GM23338 (cell line): ENCODE results near the gene OCIAD2. TPM values are rescaled to one million over a fixed set of nuclear protein-coding genes. Genes with fewer than 3 reads are reported as not detected.

Experiments
- ATAC-seq: fragments of 200-7000 bp; cut with Tn5 transposase; 3 replicates; pipeline ENCODE4 v1.9.1; 2020
- DNase-seq: peaks from one replicate; pipeline ENCODE4 v3.0.0-alpha.2; 2015; ENCODE audit warnings: low spot score
- H2AFZ ChIP-seq: fragments of 200-600 bp; sonication (generic); 2 replicates; pipeline ENCODE4 v1.8.0; 2016; ENCODE audit warnings: antibody characterized with exemption, mild to moderate bottlenecking, moderate library complexity
- H3F3A ChIP-seq: fragments of 200-600 bp; sonication (generic); replicated peaks from 2 replicates; pipeline ENCODE4 v1.8.0; 2017; ENCODE audit warnings: antibody characterized with exemption, mixed run types, low read depth
- H3K27ac ChIP-seq: fragments of 200-600 bp; sonication (generic); 2 replicates; pipeline ENCODE4 v1.6.1; 2016; ENCODE audit warnings: low read depth
- H3K27me3 ChIP-seq: fragments of 200-600 bp; sonication (generic); 2 replicates; pipeline ENCODE4 v1.8.0; 2016; ENCODE audit warnings: mild to moderate bottlenecking, mixed run types, moderate library complexity; ENCODE audit not compliant: insufficient read depth
- H3K36me3 ChIP-seq: fragments of 200-600 bp; sonication (generic); 2 replicates; pipeline ENCODE4 v1.8.0; 2016; ENCODE audit warnings: mild to moderate bottlenecking; ENCODE audit not compliant: insufficient read depth
- H3K4me1 ChIP-seq: fragments of 200-600 bp; sonication (generic); 2 replicates; pipeline ENCODE4 v1.8.0; 2016; ENCODE audit warnings: mild to moderate bottlenecking, moderate library complexity; ENCODE audit not compliant: insufficient read depth
- H3K4me2 ChIP-seq: fragments of 200-600 bp; sonication (generic); 2 replicates; pipeline ENCODE4 v1.7.1; 2017; ENCODE audit warnings: mixed run types
- H3K4me3 ChIP-seq: fragments of 200-600 bp; sonication (generic); 2 replicates; pipeline ENCODE4 v1.6.1; 2016; ENCODE audit warnings: mixed run types
- H3K79me2 ChIP-seq: fragments of 200-600 bp; sonication (generic); replicated peaks from 2 replicates; pipeline ENCODE4 v1.8.0; 2017; ENCODE audit warnings: mild to moderate bottlenecking; ENCODE audit not compliant: insufficient read depth
- H3K9me2 ChIP-seq: fragments of 200-600 bp; sonication (generic); 2 replicates; pipeline ENCODE4 v1.8.0; 2017; ENCODE audit not compliant: insufficient read depth
- H4K20me1 ChIP-seq: fragments of 200-600 bp; sonication (generic); replicated peaks from 2 replicates; pipeline ENCODE4 v1.8.0; 2017; ENCODE audit warnings: mild to moderate bottlenecking; ENCODE audit not compliant: insufficient read depth
- H3K27ac Mint-ChIP-seq: 2 replicates; pipeline ENCODE4 v1.8.0; 2020; ENCODE audit warnings: inconsistent platforms, mild to moderate bottlenecking, moderate library complexity, mixed read lengths
- H3K27me3 Mint-ChIP-seq: 3 replicates; pipeline ENCODE4 v1.8.0; 2022; ENCODE audit warnings: low read depth, mild to moderate bottlenecking, moderate library complexity, mixed read lengths, inconsistent platforms; ENCODE audit not compliant: insufficient read depth, poor library complexity
- H3K36me3 Mint-ChIP-seq: 3 replicates; pipeline ENCODE4 v1.8.0; 2021; ENCODE audit warnings: low read depth, mild to moderate bottlenecking, inconsistent platforms, moderate library complexity, mixed read lengths
- H3K4me1 Mint-ChIP-seq: 3 replicates; pipeline ENCODE4 v1.8.0; 2020; ENCODE audit warnings: mild to moderate bottlenecking, inconsistent platforms, mixed read lengths
- H3K4me3 Mint-ChIP-seq: 3 replicates; pipeline ENCODE4 v1.8.0; 2021; ENCODE audit warnings: moderate library complexity, mild to moderate bottlenecking, inconsistent platforms, mixed read lengths
- H3K9me3 Mint-ChIP-seq: 3 replicates; pipeline ENCODE4 v1.8.0; 2020; ENCODE audit warnings: moderate library complexity, mild to moderate bottlenecking, inconsistent platforms, mixed read lengths
- CREB1 ChIP-seq: fragments of 250-450 bp; sonication (Bioruptor Pico); IDR thresholded peaks from 2 replicates; pipeline ENCODE4 v1.5.0; 2020; ENCODE audit warnings: low read depth, mild to moderate bottlenecking, moderate library complexity
- JUNB ChIP-seq: IDR thresholded peaks from one replicate; pipeline ENCODE4 v1.6.1; 2016; ENCODE audit warnings: antibody characterized with exemption; ENCODE audit not compliant: unreplicated experiment
- NANOG ChIP-seq: IDR thresholded peaks from 2 replicates; pipeline ENCODE4 v1.6.1; 2016; ENCODE audit warnings: antibody characterized with exemption, borderline replicate concordance
- ZNF331 ChIP-seq: fragments of 250-450 bp; sonication (Bioruptor Pico); IDR thresholded peaks from 2 replicates; pipeline ENCODE4 v1.5.0; 2020; ENCODE audit warnings: low read depth, mild to moderate bottlenecking, moderate library complexity
- polyA plus RNA-seq: library from polyadenylated mRNA; unstranded; fragments of >200 nt; fragmentation: Nextera tagmentation; extraction: Ambion mirVana; gene quantifications from 2 replicates; pipeline ENCODE4 v1.2.1, GENCODE V29; 2016
- total RNA-seq: library from RNA; depleted of rRNA; stranded (reverse); fragments of >200 nt; shearing (Covaris generic); gene quantifications from 2 replicates; pipeline ENCODE4 v1.2.3, GENCODE V29; 2014
- TF ChIP-seq, protein P1 (sequence below): fragments of 250-450 bp; sonication (Bioruptor Pico); IDR thresholded peaks from 2 replicates; pipeline ENCODE4 v1.5.0; 2020; ENCODE audit warnings: mild to moderate bottlenecking, moderate library complexity
- TF ChIP-seq, protein P2 (sequence below), 2 experiments: fragments of 200-600 bp in 1 of 2; sonication (generic) in 1 of 2; conservative IDR thresholded peaks; 2 replicates each; pipeline versions ENCODE4 v1.5.1 to v1.6.1; 2016 to 2017; ENCODE audit warnings: antibody characterized with exemption in 2 of 2, low read depth in 2 of 2, mild to moderate bottlenecking in 2 of 2, moderate library complexity in 1 of 2

Gene OCIAD2
- total and polyA plus RNA-seq, 2 experiments from 2014 or later = 36.8 to 317 TPM

DNA sequence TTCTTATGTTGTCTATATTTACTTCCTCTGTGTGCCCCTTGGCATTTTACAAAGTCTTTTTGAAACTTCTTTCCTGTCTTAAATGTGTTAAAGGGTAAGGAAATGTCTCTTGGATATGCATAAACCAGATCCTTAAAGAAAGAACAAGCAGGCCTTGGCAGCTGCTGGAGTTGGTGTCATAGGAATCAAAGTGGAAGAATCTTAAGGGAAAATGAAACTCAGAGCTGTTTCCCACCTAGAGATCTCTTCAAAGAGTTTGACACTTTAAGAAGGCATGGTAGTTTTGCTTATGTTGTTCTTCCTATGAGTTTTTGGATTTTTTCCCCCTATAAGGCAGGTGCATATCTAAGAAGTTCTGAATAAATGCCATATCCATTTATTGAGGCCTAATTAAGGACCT, 42.5 kb upstream of the OCIAD2 start (continued):
- TF ChIP-seq ZNF331 (CRISPR knock-in tag) (no peak), CREB1 (CRISPR knock-in tag) (no peak), JUNB (no peak), NANOG (no peak)

DNA sequence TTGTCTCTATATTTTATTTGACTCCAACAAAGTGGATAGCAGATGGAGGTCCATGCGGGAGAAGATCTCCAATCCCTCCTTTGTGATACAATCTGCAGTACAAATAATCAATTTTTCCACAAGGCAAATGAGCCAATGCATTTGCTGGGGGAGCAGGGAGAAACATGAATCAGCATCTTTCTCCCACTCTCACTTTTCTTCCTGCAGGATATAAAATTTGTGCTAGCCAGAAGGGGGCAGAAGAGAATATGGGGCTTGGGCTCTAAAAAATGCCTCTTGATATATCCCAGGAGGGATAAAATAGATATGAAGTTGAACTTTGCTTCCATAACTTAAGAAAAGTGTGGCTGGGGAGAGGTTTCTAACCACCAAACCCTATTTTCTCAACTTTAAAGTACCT, 41.2 kb upstream of the OCIAD2 start:
- H3K4me3 Mint-ChIP-seq = no peak overlapping the region
- peak overlapping the region; percentile 1; the same call in 1 of the 2 replicates for H2AFZ ChIP-seq
- H3K27ac Mint-ChIP-seq = no peak overlapping the region
- H3K4me1 ChIP-seq = peaks cover 13% of the 10 kb centered on the region
- no peaks in the 10 kb centered on the region for H4K20me1 ChIP-seq
- H3K9me3 Mint-ChIP-seq = peaks cover 11% of the 10 kb centered on the region
- peaks cover 5% of the 10 kb centered on the region; the same call in 2 of the 3 replicates for H3K36me3 Mint-ChIP-seq
- H3K36me3 ChIP-seq = no peaks in the 10 kb centered on the region
- no peak for ATAC-seq
- H3K9me2 ChIP-seq = no peaks in the 10 kb centered on the region
- peaks cover 2% of the 10 kb centered on the region for H3K27me3 Mint-ChIP-seq
- H3K27ac ChIP-seq = no peak overlapping the region
- DNase-seq = peak; percentile 37
- H3K27me3 ChIP-seq = 0 out of 2 replicates have a peak, but pooled peaks cover 3% of the 10 kb centered on the region
- peaks cover 8% of the 10 kb centered on the region; the same call in 2 of the 3 replicates for H3K4me1 Mint-ChIP-seq
- TF ChIP-seq, protein P1, sequence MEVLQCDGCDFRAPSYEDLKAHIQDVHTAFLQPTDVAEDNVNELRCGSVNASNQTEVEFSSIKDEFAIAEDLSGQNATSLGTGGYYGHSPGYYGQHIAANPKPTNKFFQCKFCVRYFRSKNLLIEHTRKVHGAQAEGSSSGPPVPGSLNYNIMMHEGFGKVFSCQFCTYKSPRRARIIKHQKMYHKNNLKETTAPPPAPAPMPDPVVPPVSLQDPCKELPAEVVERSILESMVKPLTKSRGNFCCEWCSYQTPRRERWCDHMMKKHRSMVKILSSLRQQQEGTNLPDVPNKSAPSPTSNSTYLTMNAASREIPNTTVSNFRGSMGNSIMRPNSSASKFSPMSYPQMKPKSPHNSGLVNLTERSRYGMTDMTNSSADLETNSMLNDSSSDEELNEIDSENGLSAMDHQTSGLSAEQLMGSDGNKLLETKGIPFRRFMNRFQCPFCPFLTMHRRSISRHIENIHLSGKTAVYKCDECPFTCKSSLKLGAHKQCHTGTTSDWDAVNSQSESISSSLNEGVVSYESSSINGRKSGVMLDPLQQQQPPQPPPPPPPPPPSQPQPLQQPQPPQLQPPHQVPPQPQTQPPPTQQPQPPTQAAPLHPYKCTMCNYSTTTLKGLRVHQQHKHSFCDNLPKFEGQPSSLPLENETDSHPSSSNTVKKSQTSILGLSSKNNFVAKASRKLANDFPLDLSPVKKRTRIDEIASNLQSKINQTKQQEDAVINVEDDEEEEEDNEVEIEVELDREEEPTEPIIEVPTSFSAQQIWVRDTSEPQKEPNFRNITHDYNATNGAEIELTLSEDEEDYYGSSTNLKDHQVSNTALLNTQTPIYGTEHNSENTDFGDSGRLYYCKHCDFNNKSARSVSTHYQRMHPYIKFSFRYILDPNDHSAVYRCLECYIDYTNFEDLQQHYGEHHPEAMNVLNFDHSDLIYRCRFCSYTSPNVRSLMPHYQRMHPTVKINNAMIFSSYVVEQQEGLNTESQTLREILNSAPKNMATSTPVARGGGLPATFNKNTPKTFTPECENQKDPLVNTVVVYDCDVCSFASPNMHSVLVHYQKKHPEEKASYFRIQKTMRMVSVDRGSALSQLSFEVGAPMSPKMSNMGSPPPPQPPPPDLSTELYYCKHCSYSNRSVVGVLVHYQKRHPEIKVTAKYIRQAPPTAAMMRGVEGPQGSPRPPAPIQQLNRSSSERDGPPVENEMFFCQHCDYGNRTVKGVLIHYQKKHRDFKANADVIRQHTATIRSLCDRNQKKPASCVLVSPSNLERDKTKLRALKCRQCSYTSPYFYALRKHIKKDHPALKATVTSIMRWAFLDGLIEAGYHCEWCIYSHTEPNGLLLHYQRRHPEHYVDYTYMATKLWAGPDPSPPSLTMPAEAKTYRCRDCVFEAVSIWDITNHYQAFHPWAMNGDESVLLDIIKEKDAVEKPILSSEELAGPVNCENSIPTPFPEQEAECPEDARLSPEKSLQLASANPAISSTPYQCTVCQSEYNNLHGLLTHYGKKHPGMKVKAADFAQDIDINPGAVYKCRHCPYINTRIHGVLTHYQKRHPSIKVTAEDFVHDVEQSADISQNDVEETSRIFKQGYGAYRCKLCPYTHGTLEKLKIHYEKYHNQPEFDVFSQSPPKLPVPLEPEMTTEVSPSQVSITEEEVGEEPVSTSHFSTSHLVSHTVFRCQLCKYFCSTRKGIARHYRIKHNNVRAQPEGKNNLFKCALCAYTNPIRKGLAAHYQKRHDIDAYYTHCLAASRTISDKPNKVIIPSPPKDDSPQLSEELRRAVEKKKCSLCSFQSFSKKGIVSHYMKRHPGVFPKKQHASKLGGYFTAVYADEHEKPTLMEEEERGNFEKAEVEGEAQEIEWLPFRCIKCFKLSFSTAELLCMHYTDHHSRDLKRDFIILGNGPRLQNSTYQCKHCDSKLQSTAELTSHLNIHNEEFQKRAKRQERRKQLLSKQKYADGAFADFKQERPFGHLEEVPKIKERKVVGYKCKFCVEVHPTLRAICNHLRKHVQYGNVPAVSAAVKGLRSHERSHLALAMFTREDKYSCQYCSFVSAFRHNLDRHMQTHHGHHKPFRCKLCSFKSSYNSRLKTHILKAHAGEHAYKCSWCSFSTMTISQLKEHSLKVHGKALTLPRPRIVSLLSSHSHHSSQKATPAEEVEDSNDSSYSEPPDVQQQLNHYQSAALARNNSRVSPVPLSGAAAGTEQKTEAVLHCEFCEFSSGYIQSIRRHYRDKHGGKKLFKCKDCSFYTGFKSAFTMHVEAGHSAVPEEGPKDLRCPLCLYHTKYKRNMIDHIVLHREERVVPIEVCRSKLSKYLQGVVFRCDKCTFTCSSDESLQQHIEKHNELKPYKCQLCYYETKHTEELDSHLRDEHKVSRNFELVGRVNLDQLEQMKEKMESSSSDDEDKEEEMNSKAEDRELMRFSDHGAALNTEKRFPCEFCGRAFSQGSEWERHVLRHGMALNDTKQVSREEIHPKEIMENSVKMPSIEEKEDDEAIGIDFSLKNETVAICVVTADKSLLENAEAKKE (CRISPR knock-in tag) = no peak
- TF ChIP-seq, protein P2, sequence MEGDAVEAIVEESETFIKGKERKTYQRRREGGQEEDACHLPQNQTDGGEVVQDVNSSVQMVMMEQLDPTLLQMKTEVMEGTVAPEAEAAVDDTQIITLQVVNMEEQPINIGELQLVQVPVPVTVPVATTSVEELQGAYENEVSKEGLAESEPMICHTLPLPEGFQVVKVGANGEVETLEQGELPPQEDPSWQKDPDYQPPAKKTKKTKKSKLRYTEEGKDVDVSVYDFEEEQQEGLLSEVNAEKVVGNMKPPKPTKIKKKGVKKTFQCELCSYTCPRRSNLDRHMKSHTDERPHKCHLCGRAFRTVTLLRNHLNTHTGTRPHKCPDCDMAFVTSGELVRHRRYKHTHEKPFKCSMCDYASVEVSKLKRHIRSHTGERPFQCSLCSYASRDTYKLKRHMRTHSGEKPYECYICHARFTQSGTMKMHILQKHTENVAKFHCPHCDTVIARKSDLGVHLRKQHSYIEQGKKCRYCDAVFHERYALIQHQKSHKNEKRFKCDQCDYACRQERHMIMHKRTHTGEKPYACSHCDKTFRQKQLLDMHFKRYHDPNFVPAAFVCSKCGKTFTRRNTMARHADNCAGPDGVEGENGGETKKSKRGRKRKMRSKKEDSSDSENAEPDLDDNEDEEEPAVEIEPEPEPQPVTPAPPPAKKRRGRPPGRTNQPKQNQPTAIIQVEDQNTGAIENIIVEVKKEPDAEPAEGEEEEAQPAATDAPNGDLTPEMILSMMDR (conservative IDR thresholded peaks at IDR 0.05; ENCODE audit: low read depth in 2 of 2) = peak; percentile 51 to 56
- no peak overlapping the region for H3K4me2 ChIP-seq
- no peak overlapping the region for H3K4me3 ChIP-seq
- no peaks in the 10 kb centered on the region for H3K79me2 ChIP-seq
- 0 out of 2 replicates have a peak, but pooled peaks cover 3% of the 10 kb centered on the region for H3F3A ChIP-seq
